Transverse colon (tissue), 4 donors: Measurements from ENCODE around the gene OR2J3.
"Not testable (repeated sequence)": the region's sequence is repeated elsewhere in the genome, so short reads cannot be mapped to it uniquely, and the experiment has no call there.

Experiments
- EP300 ChIP-seq: sonication (generic); formaldehyde crosslinking; IDR thresholded peaks from one replicate; pipeline ENCODE4 v1.6.1; 2017; ENCODE audit warnings: antibody characterized with exemption, low read depth
- POLR2A ChIP-seq: fragments of 450-650 bp; IDR thresholded peaks from one replicate; pipeline ENCODE4 v1.6.1; 2016; ENCODE audit warnings: antibody characterized with exemption, mild to moderate bottlenecking, moderate library complexity
- POLR2AphosphoS5 ChIP-seq, 3 donors: sonication (generic); formaldehyde crosslinking; IDR thresholded peaks; one replicate each; pipeline ENCODE4 v1.6.1; 2016; ENCODE audit warnings: antibody characterized with exemption in 3 of 3
- TF ChIP-seq, protein P1 (sequence below), 5 experiments: fragments of 200-600 bp in 3 of 5; fragments of 450-650 bp in 2 of 5; sonication (generic) in 3 of 5; IDR thresholded peaks; 1 replicate in 2 of 5; 2 replicates in 3 of 5; pipeline ENCODE4 v1.5.1; 2016 to 2017; ENCODE audit warnings: antibody characterized with exemption in 5 of 5, inconsistent platforms in 3 of 5, mild to moderate bottlenecking in 2 of 5, moderate library complexity in 1 of 5

GRCh38 chr6:29155182-29155581, 47.3 kb downstream of the OR2J3 start:
- TF ChIP-seq, protein P1, sequence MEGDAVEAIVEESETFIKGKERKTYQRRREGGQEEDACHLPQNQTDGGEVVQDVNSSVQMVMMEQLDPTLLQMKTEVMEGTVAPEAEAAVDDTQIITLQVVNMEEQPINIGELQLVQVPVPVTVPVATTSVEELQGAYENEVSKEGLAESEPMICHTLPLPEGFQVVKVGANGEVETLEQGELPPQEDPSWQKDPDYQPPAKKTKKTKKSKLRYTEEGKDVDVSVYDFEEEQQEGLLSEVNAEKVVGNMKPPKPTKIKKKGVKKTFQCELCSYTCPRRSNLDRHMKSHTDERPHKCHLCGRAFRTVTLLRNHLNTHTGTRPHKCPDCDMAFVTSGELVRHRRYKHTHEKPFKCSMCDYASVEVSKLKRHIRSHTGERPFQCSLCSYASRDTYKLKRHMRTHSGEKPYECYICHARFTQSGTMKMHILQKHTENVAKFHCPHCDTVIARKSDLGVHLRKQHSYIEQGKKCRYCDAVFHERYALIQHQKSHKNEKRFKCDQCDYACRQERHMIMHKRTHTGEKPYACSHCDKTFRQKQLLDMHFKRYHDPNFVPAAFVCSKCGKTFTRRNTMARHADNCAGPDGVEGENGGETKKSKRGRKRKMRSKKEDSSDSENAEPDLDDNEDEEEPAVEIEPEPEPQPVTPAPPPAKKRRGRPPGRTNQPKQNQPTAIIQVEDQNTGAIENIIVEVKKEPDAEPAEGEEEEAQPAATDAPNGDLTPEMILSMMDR (IDR thresholded peaks at IDR 0.05) = not testable (repeated sequence)
- not testable (repeated sequence) for TF ChIP-seq POLR2AphosphoS5 (IDR thresholded peaks at IDR 0.05); POLR2A; EP300
